Superior temporal gyrus (tissue), 1 donor: ENCODE results near the gene ALPP.
"Not testable (repeated sequence)": the region's sequence is repeated elsewhere in the genome, so short reads cannot be mapped to it uniquely, and the experiment has no call there.

ENCODE experiments used
- DNase-seq: peaks from one replicate; pipeline ENCODE4 v3.0.0-alpha.2; 2016; ENCODE audit errors: extremely low spot score

The ALPP gene

GRCh38 chr2:232422051-232422450 lies 43.5 kb downstream of the ALPP start:
- DNase-seq = no peak

- DNase-seq = not testable (repeated sequence)
Measured at GRCh38 chr2:232422996-232423395, 44.4 kb downstream of the ALPP start.

- DNase-seq = not testable (repeated sequence)
Measured at GRCh38 chr2:232423407-232423806, 44.9 kb downstream of the ALPP start.

- no peak for DNase-seq
Measured at GRCh38 chr2:232431705-232432590, 53.4 kb downstream of the ALPP start.
